ELR (cell line): ENCODE data around the gene PDAP1.
"Not testable (repeated sequence)": the region's sequence is repeated elsewhere in the genome, so short reads cannot be mapped to it uniquely, and the experiment has no call there.

Experiments used
- DNase-seq: peaks from one replicate; pipeline ENCODE4 v3.0.0-alpha.2; 2015; ENCODE audit warnings: low read depth

The PDAP1 gene, protein sequence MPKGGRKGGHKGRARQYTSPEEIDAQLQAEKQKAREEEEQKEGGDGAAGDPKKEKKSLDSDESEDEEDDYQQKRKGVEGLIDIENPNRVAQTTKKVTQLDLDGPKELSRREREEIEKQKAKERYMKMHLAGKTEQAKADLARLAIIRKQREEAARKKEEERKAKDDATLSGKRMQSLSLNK

DNA sequence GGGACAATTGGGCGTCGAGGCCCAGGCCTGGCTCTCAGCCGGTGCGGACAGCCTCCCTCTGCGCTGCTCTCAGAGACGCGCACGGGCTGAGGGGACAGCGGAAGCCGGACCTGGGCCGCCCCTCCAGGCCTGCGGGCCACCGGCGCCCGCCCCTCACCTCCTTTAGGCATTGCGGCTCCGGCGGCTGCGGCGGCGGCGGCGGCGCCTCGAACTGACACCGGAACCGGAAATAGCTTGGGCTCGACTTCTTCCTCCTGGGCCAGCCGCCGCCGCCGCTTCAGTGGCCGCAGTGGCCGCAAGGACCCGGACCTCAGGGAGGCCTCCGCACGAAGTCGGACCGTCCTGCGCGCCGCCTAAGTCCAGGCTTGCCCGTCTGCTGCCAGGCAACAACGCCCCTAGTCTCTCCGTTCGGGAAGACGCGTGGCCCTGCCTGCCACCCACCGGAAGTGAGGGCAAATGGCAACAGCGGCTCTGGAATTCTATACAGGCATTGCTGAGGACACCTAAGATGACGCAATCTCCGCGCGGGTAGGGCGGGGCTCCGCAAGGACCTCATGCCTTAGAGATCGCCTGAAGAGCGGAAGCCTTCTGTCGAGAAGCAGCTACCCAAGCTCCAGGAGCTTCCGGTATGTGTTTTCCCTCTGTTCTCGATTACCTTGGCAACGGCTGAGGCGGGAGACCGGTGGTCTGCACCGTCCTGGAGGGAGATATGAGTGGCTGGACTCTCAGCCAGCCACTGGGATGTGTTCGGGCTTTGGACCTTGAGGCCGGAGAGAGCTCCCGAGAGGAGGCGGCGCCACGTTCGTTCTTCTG is at the start of gene PDAP1, which contains the start of gene BUD31:
Gene PDAP1 (minus strand): TSS at position 219 of the 813 bp plus-strand sequence. CDS start 49 bp downstream, at position 170.
Gene BUD31 (plus strand): TSS at position 591 of the 813 bp plus-strand sequence. CDS start 2,124 bp downstream, outside the sequence.
- peak; percentile 94 for DNase-seq

DNA sequence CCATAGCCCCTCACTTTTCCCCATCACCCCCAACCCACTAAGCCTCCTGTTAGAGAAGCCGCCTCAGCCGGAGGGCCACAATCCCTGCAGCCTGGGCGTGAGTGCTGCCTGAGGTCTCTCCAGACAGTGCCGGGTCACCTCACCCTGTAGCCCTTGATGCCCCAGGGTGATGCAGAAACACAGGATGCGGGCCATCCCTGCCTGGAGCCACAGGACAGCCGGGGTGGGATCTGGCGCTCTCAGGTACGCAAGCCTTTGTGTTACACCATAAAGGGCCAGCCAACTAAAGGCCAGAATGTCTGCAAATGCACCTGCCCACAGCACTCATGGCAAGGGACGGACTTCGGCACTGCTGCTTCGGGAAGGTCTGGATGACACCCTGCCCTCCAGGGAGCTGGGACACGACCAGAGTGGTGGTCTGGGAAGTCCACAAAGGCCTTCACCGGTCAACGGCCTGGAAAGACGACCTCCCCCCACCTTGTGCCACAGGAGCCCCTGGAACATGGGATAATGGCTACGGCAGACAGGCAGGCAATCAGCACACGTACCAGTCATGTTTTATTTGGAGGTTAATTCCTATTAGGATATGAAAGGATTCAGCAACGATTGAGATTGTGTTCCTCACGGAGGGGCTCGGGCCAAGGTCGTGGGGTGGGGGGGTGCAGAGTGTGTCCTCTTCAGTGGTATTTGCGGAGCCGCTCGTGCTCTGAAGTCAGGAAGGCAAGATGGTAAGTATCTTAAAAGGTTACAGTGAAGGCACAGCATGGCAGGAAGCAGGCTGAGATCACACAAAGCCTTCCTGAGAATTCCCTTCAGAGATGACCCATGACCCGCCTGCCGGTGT is 49.5 kb upstream of the PDAP1 start:
- no peak for DNase-seq

DNA sequence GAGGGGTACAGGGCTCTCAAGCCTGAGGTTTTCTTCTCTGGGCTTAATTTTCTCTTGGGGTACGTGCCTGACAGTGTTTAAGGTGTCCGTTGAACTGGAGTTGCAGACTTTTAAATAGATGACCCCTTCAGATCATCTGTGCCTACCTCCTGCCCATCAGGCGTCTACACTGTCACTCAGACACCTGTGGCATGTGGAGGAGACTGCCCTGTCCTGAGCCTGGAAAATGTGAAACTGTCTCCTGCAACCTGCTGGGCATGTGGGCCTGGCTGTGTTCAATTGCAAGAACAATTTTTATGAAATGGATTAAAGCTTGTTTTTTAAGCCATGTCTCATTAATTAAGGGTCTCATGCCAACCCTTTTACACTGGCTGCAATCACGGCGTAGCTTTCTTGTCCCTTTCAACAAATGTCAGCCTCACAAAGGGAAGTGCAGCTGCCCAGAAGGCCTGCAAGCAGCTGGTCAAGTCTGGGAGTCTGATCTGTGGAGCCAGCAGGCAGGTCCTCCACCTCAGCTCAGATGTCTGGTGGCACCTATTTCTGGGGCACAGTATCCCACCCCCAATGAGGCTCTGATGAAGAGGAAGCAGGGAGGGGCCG is 48.8 kb upstream of the PDAP1 start:
- DNase-seq = no peak

DNA sequence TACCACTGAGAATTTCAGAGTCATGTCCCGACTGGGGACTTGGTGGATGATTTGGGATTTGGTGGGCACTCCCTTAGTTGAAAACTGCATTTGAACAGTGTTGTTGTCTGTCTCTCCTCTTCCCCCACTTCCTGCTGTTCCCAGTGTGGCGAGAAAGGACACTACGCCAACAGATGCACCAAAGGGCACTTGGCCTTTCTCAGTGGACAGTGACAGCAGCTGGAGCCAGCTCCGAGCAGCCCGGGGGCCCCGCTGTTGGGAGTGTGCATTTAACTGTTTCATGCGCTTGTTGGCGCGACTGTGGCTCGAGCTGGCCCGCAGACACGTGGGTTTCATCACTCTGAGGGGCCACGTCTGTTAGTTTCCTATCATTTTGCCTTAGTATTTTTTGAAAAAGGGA is 47.9 kb upstream of the PDAP1 start:
- no peak for DNase-seq

DNA sequence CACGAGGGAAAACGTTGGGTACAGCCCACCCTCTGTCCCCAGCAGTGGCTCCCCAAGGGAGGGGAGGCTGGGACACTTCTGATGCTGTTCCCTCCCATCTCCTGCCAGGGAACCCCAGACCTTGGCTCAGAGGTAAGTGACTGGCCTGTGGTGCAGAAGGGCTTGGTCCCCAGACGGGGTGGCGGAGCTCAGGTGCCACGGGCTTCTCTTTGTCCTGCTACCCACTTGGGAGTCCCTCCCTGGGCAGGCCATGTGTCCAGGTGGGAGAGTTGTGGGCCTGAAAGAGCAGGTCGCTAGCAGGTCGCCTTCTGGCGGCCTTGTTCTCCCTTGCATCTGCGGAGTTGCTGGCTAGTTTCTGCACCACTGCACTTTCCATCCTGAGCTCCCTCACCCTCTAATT is 47.5 kb upstream of the PDAP1 start:
- no peak for DNase-seq

DNA sequence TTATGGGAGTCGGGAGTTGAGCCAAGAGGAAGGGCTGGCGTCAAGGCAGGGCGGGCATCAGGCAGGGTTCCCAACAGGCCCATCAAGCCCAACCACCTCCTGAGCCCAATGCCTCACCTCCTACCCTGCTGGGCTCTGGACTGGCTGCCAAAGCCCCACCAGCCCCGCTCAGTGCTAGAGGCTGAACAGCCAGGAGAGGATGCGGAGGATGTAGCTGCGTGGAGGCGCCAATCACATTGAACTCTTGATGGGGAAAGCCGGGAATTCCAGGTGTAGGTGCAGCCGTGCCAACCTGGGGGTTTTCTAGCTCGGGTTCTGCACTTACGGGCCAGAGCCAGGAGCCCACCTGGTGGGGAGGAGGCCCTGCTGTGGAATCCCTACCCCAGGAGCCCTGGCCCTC is 44.7 kb upstream of the PDAP1 start:
- no peak for DNase-seq

DNA sequence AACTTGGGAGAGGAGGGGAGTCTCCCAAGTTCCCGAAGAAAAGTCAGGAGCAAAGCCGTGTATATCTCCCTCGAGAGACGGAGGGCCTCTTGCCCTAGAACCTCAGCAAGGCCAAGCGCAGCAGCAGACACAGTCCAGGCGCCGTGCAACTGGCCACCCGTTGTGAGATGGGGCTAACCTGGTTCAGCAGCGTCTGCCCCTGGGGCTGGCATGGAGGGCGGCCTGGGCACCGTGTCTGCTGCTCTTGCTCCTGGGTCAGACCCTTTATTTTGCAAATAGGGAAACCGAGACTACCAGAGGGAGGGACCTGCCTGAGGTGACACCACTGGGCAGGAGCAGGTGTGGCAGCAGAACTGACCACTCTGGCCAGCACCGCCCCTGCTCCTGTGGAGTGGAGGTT is 44.1 kb upstream of the PDAP1 start:
- DNase-seq = no peak

DNA sequence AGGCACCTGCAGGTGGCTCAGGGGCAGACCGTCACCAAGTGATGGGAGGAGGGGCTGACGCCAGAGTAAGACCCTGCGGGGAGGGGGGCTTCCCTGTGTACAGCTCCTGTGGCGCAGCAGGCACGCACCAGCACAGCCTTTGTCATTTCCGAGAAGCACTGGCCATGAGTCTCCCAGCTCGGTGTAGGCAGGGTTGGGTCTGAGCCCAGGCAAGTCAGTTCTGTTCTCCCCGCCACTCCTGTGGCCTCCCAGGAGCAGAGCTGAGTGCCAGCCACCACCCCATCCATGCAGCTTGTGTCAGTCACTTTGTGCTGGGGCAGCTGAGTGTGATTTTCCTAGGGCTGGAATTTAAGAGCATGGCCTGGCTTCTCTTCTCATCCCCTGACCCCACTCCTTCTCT is 43.5 kb upstream of the PDAP1 start:
- no peak for DNase-seq

DNA sequence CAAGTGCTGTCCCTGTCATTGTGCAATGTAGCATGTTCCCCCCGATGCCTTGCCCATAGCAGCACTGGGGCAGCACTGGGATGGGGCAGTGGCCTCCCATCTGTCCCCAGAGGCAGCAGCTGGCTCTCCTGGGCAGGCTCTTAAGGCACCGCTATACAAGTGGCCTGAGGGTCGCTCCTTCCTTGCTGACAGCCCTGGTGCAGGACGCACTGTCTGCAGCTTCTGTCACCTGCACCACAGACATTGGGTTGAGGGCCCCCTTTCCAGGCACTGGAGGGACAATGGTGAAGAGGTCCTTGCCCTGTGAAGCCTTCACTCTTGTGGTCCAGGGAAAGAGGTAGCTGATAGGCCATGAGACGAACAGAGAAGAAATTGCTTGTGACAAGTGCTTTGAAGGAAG is 40.9 kb upstream of the PDAP1 start:
- DNase-seq = no peak

DNA sequence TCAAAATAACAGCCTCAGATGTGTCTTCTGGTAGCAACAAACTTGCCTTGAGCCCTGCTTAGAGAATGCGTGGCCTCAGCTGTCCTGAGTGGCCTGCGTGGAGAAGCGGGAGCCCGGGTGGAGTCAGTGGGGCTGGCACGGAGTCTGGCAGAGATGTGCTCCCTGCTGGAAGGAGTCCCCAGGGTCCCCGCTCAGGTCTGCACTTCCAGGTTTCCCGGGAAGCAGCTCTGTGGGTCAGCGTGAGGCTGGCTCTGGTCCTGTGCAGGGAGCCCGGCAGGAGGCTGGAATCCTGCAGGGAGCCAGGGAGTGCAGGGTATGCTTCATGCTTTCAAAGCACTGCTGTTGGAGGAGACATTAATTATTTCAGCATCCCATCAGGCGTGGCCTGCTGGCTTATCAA is 40.5 kb upstream of the PDAP1 start:
- no peak for DNase-seq

DNA sequence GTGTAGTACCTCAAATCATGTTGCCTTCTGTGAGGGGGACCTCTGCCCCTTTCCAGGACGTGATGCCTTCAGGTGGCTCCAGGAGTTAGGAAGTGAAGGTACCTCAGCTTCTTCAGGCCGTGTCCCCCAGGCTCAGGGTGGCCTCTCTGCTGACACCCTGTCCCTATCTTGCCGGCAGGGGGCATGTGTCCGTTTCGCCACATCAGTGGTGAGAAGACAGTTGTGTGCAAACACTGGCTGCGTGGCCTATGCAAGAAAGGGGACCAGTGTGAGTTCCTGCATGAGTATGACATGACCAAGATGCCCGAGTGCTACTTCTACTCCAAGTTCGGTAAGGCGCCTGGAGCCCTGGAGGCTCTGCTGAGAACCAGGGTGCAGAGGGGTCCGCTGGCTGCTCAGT is 39.5 kb upstream of the PDAP1 start:
- DNase-seq = peak; percentile 37

DNA sequence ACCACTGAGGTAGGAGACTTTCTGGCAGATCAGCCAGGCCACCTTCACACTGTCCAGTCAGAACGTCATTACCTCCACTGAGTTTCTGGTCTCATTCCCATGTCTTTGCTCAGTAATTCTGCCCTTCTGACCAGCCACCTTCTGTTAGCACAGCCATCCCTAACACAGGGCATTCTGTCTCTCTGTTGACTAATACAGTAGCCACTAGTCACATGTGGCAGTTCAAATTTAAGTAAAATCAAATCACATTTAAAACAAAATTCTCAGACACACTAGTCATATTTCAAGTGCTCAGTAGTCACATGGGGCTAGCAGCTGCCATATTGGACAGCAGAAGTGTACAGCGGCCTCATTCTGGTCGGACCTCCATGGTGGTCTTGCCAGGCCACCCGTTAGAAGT is 37.7 kb upstream of the PDAP1 start:
- DNase-seq = peak; percentile 19

DNA sequence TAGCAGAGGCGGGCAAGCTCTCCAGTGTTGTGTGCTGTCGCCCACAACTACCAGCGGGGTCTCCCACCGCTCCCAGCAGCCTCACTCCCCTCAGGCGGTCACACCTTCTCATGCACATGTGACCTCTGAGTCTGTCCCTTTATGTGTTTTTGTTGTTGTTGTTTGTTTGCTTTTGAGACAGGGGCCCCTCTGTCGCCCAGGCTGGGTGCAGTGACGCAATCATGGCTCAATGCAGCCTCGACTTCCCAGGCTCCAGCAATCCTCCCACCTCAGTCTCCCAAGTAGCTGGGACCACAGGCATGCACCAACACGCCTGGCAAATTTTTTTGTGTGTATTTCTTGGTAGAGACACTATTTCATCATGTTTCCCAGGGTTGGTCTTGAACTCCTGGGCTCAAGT is 31.8 kb upstream of the PDAP1 start:
- DNase-seq = no peak

DNA sequence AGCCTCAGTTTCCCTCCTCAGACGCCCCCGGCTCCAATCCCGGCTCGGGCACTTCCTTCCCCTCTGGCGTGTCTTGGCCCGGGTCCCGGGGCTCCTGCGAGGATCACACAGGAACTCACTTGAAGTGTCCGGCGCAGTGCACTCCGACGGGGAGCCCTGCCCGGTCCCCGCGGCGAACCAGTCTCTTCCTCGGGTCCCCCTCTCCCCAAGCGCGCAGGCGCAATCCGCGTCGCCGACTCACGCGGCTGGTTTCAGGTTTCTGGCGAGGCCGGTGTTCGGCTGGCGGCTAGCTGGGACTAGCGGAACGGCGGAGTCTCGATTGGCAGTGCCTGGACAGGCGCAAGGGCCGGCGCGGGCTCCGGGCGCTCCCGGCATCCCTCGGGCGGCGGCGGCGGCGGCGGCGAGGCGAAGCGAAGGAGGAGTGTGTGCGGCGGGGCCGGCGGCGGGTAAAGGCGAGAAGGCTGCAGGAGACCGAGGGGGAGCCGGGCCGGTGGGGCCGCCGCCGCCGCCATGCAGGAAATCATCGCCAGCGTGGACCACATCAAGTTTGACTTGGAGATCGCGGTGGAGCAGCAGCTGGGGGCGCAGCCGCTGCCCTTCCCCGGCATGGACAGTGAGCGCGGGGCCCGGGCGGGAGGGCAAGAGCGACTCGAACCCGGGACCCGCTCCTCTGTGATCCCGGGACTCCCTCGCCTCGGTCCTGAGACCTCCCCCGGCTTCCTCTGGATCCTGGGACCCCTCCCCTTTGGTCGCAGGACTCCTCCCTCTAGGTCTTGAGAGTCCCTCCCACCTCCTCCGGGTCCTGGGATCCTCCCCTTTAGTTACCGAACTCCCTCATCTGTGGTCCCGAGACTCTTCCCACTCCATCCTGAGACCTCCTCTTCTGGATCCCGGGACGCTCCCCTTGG is 30.4 kb upstream of the PDAP1 start, which contains the start of the genes CPSF4 and PTCD1:
Gene CPSF4 (plus strand): TSS at position 371 of the 908 bp plus-strand sequence. CDS start 140 bp downstream, at position 511.
Gene PTCD1 (minus strand): TSS at position 226 of the 908 bp plus-strand sequence. CDS start 3,556 bp downstream, outside the sequence.
- peak; percentile 94 for DNase-seq

DNA sequence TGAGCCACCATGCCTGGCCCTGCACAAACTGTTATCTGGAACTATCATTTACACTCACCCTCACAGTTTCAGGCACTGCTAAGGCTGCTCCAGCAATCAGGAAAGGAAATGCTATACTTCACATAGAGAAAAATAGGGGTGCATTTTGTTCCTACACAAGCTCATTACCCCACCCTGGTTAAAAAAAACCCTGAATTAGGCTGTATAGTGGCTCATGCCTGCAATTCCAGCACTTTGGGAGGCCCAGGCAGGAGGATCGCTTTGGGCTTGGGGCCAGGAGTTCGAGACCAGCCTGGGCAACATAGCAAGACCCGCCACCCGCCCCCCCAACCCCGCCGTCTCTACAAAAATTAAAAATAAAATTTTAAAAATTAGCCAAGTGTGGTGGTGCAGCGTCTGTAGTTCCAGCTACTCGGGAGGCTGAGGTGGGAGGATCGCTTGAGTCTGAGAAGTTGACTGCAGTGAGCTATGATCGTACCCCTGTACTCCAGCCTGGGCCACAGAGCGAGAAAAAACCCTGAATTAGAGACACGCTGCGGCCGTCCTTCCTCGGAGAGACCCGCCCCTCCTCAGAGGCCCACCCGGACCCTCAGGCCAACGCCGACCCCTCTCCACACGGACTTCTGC is 29.7 kb upstream of the PDAP1 start:
- peak; percentile 15 for DNase-seq

DNA sequence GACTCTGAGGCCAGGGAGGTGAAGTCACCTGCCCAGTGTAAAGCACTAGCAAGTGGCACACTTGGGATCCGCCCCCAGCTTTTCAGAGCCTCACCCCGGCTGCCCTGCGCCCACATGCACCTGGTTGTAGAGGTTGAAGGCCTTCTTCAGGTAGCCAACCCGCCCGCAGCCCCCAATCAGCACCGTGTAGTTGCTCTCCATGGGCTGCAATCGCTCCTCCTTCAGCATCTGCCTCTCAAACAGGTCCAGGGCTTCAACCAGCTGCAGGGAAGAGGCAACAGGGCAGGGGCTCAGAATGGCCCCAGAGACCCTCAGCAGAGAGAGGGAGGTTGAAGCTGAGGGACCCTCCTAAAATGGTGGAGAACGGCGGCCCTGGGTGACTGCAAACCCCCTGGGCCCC is 24.8 kb upstream of the PDAP1 start:
- DNase-seq = no peak

DNA sequence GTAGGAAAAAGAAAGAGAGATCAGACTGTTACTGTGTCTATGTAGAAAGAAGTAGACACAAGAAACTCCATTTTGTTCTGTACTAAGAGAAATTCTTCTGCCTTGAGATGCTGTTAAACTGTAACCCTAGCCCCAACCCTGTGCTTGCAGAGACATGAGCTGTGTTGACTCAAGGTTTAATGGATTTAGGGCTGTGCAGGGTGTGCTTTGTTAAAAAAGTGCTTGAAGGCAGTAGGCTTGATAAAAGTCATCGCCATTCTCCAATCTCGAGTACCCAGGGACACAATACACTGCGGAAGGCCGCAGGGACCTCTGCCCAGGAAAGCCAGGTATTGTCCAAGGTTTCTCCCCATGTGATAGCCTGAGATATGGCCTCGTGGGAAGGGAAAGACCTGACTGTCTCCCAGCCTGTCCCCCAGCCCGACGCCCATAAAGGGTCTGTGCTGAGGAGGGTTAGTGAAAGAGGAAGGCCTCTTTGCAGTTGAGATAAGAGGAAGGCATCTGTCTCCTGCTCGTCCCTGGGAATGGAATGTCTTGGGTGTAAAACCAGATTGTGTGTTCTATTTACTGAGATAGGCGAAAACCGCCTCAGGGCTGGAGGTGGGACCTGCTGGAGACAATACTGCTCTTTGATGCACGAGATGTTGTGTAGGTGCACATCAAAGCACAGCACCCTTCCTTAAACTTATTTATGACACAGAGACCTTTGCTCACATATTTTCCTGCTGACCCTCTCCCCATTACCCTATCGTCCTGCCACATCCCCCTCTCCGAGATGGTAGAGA is 23.6 kb upstream of the PDAP1 start:
- DNase-seq = not testable (repeated sequence)

DNA sequence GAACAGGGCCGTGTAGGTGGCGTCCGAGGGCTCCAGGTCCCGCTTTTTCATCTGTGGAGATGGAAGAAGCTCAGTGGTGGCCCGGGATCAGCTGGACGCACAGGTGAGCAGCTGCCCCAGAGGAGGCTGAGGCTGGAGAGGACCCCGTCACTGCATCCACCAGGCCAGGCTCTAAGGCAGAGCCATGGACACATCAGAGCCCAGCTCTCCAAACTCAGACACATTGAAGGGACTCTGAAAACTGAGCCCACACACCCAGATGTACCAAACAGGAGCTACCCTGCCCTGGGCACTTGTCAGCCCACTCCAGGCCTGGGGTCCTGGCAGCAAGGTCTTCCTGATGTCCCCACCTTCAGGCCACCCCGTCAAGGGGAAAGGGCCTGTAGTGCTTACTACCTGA is 21.4 kb upstream of the PDAP1 start:
- DNase-seq = no peak

DNA sequence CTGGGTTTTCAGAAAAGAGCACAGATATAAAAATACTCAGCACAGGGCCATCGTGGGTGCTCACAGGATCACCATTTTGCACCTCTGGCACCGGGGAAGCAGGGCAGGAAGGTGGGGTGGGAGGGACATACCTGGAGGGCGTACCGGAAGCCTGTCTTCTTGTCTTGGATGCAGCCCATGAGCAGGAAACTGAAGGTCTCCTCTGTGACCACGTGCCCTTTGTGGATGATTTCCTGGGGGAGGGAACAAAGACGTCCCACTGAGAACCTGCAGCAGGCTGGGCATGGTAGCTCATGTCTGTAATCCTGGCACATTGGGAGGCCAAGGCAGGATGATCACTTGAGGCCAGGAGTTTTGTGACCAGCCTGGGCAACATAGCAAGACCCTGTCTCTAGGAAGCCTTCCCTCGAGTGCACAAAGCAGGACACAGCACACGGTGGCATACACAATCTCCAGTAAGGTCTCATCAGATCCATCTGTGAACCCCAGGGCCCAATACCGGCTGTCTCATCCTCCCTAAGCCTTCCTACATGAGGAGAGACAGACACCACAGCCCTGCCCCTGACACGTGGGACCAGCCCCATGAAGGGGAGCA is 20.7 kb upstream of the PDAP1 start:
- no peak for DNase-seq
